IMR-90 (cell line): ENCODE results near the gene CREB1. TPM values are rescaled to one million over a fixed set of nuclear protein-coding genes. Genes with fewer than 3 reads are reported as not detected.

Experiments
- ATAC-seq: fragments of 200-7000 bp; cut with Tn5 transposase; 2 replicates; pipeline ENCODE4 v1.9.1; 2020; ENCODE audit warnings: low read depth, mild to moderate bottlenecking, moderate library complexity
- BruUV-seq: library from RNA; stranded (reverse); fragments of 400-500 nt; replicated peaks from 2 replicates; lab custom pipeline; 2021; lab: Mats Ljungman, UMichigan
- CTCF ChIA-PET: fragments of 300-600 bp; formaldehyde crosslinking; extraction: SDS; loops from one replicate; lab custom pipeline; 2021; ENCODE audit warnings: antibody characterized with exemption; lab: Yijun Ruan, JAX
- POLR2A ChIA-PET: fragments of 300-600 bp; sonication (Branson Sonifier 250); formaldehyde crosslinking; loops from one replicate; lab custom pipeline; 2022; ENCODE audit warnings: antibody characterized with exemption; ENCODE audit not compliant: unreplicated experiment; lab: Charles Lee
- DNase-seq: peaks from one replicate; pipeline ENCODE4 v3.0.0; 2013
- H2AFZ ChIP-seq: replicated peaks from 2 replicates; pipeline ENCODE3; 2013; ENCODE audit warnings: low read length, mild to moderate bottlenecking; ENCODE audit not compliant: poor library complexity
- H2AK5ac ChIP-seq: 2 replicates; pipeline ENCODE4 v1.6.1; 2013; ENCODE audit warnings: low read depth, low read length, inconsistent platforms
- H2AK9ac ChIP-seq: replicated peaks from 2 replicates; pipeline ENCODE3; 2013; ENCODE audit warnings: mild to moderate bottlenecking, low read depth, low read length, moderate library complexity; ENCODE audit not compliant: poor library complexity
- H2BK120ac ChIP-seq: 2 replicates; pipeline ENCODE4 v1.6.1; 2013; ENCODE audit warnings: low read depth, low read length, inconsistent platforms
- H2BK15ac ChIP-seq: 3 replicates; pipeline ENCODE4 v1.6.1; 2013; ENCODE audit warnings: low read depth, low read length, inconsistent platforms
- H2BK20ac ChIP-seq: 2 replicates; pipeline ENCODE4 v1.6.1; 2013; ENCODE audit warnings: low read depth, mild to moderate bottlenecking, inconsistent platforms, low read length, moderate library complexity
- H2BK5ac ChIP-seq: 2 replicates; pipeline ENCODE4 v1.6.1; 2013; ENCODE audit warnings: mild to moderate bottlenecking, low read depth, low read length, inconsistent platforms; ENCODE audit not compliant: poor library complexity, severe bottlenecking
- H3K14ac ChIP-seq: replicated peaks from 2 replicates; pipeline ENCODE4 v1.6.1; 2013; ENCODE audit warnings: low read depth, low read length, inconsistent platforms
- H3K18ac ChIP-seq: 2 replicates; pipeline ENCODE4 v1.6.1; 2013; ENCODE audit warnings: low read depth, low read length, control low read depth
- H3K23ac ChIP-seq: 2 replicates; pipeline ENCODE4 v1.6.1; 2013; ENCODE audit warnings: low read depth, low read length, inconsistent platforms
- H3K27ac ChIP-seq: 2 replicates; pipeline ENCODE4 v1.5.1; 2013; ENCODE audit warnings: mild to moderate bottlenecking, control low read depth, low read length; ENCODE audit not compliant: insufficient read depth
- H3K27me3 ChIP-seq: 2 replicates; pipeline ENCODE4 v1.6.1; 2013; ENCODE audit warnings: low read length; ENCODE audit not compliant: control insufficient read depth, insufficient read depth
- H3K36me3 ChIP-seq: 2 replicates; pipeline ENCODE4 v1.6.1; 2013; ENCODE audit warnings: low read length, mixed read lengths; ENCODE audit not compliant: control insufficient read depth, insufficient read depth
- H3K4ac ChIP-seq: 2 replicates; pipeline ENCODE4 v1.6.1; 2013; ENCODE audit warnings: low read depth, low read length, inconsistent platforms
- H3K4me1 ChIP-seq: 2 replicates; pipeline ENCODE4 v1.6.1; 2013; ENCODE audit warnings: low read length, mixed read lengths; ENCODE audit not compliant: control insufficient read depth, insufficient read depth
- H3K4me2 ChIP-seq: 2 replicates; pipeline ENCODE4 v1.6.1; 2013; ENCODE audit warnings: low read depth, mild to moderate bottlenecking, control low read depth, low read length, moderate library complexity
- H3K4me3 ChIP-seq: 2 replicates; pipeline ENCODE4 v1.5.1; 2013; ENCODE audit warnings: low read depth, mild to moderate bottlenecking, control low read depth, low read length, moderate library complexity; ENCODE audit not compliant: insufficient read depth
- H3K56ac ChIP-seq: 2 replicates; pipeline ENCODE4 v1.6.1; 2013; ENCODE audit warnings: low read length, inconsistent platforms; ENCODE audit not compliant: insufficient read depth; ENCODE audit errors: extremely low read depth
- H3K79me1 ChIP-seq, 2 experiments: 2 replicates each; pipeline ENCODE4 v1.6.1; 2013; ENCODE audit warnings: low read length in 2 of 2, inconsistent platforms in 1 of 2, low read depth in 1 of 2
- H3K9ac ChIP-seq: 2 replicates; pipeline ENCODE4 v1.6.1; 2013; ENCODE audit warnings: low read depth, low read length, control low read depth
- H3K9me1 ChIP-seq: 2 replicates; pipeline ENCODE4 v1.6.1; 2013; ENCODE audit warnings: low read length, inconsistent platforms; ENCODE audit not compliant: insufficient read depth
- H3K9me3 ChIP-seq: 2 replicates; pipeline ENCODE4 v1.6.1; 2013; ENCODE audit warnings: low read length; ENCODE audit not compliant: control insufficient read depth, insufficient read depth
- H4K20me1 ChIP-seq: 2 replicates; pipeline ENCODE4 v1.6.1; 2013; ENCODE audit warnings: low read length, inconsistent platforms; ENCODE audit not compliant: insufficient read depth
- H4K5ac ChIP-seq: 2 replicates; pipeline ENCODE4 v1.6.1; 2013; ENCODE audit warnings: mild to moderate bottlenecking, low read depth, low read length, control low read depth
- H4K8ac ChIP-seq, 2 experiments: 2 replicates each; pipeline ENCODE4 v1.6.1; 2013; ENCODE audit warnings: low read depth in 2 of 2, low read length in 2 of 2, control low read depth in 1 of 2, inconsistent platforms in 1 of 2
- H4K91ac ChIP-seq: 2 replicates; pipeline ENCODE4 v1.6.1; 2013; ENCODE audit warnings: low read depth, low read length, inconsistent platforms; ENCODE audit not compliant: insufficient read depth
- SMC3 ChIP-seq: fragments of 150-350 bp; IDR thresholded peaks from 2 replicates; pipeline ENCODE4 v1.6.1; 2016; ENCODE audit warnings: low read depth, mild to moderate bottlenecking, antibody characterized with exemption, low read length, moderate library complexity
- USF2 ChIP-seq: fragments of 150-350 bp; IDR thresholded peaks from 2 replicates; pipeline ENCODE4 v1.6.1; 2017; ENCODE audit warnings: mild to moderate bottlenecking, antibody characterized with exemption, low read length, low read depth
- whole genome bisulfite sequencing, 2 experiments: methylation state at CpG; one replicate each; pipeline versions ENCODE4 v1.1.5 to v1.1.7; 2013; ENCODE audit warnings: missing lambda C conversion rate in 2 of 2; ENCODE audit not compliant: insufficient read length in 1 of 2; ENCODE audit errors: extremely low coverage in 2 of 2; 5-methylcytosine and 5-hydroxymethylcytosine counted together
- dilution Hi-C: fragments of 300-500 bp; cut with HindIII; formaldehyde crosslinking; loops from one replicate; pipeline ENCODE4 v1.14.3; 2018; ENCODE audit warnings: low sequenced_read_pairs; ENCODE audit not compliant: unreplicated experiment
- in situ Hi-C: fragments of 300-500 bp; cut with MboI; formaldehyde crosslinking; loops from 3 replicates; pipeline ENCODE4 v1.14.3; 2019; ENCODE audit warnings: low sequenced_read_pairs, inconsistent platforms, mixed read lengths
- intact Hi-C: fragments of 100-400 bp; cut with micrococcal nuclease; formaldehyde crosslinking; loops from 2 replicates; pipeline ENCODE4 v1.10.0; 2022
- polyA plus RNA-seq, 3 experiments: library from polyadenylated mRNA; depleted of rRNA; stranded (reverse); fragments of >200 nt; gene quantifications; 2 replicates each; pipeline ENCODE4 v1.2.3, GENCODE V29; 2012; ENCODE audit warnings: low replicate concordance in 1 of 3
- total RNA-seq: library from RNA; depleted of rRNA; stranded (reverse); fragments of >200 nt; gene quantifications from 2 replicates; pipeline ENCODE4 v1.2.3, GENCODE V29; 2012

The CREB1 gene
- total and polyA plus RNA-seq, 2 of the 4 experiments (the other 2 are of a cell fraction): 22.4 to 94.5 TPM

- BruUV-seq: no TSS peak
- H2BK120ac ChIP-seq: peak overlapping the region; percentile 72
- H3K9me1 ChIP-seq: peaks cover 3% of the 10 kb centered on the region; the same call in 1 of the 2 replicates
- peak overlapping the region; percentile 69 for H2BK5ac ChIP-seq
- H2BK15ac ChIP-seq: peak overlapping the region; percentile 43; the same call in 2 of the 3 replicates
- in situ Hi-C loops: no loop called here
- no peak overlapping the region for H4K5ac ChIP-seq
- H4K91ac ChIP-seq: peak overlapping the region; percentile 60
- no peaks in the 10 kb centered on the region for H3K79me1 ChIP-seq
- peak overlapping the region; percentile 47 for H3K14ac ChIP-seq
- H3K4me1 ChIP-seq: peaks cover 11% of the 10 kb centered on the region
- H4K8ac ChIP-seq: peak overlapping the region; percentile 29 to 77; a peak in 3 of 4 replicates
- H3K23ac ChIP-seq: peak overlapping the region; percentile 21; the same call in 1 of the 2 replicates
- H2AK9ac ChIP-seq: no peak overlapping the region
- H2BK20ac ChIP-seq: peak overlapping the region; percentile 60
- peak overlapping the region; percentile 67 for H3K4ac ChIP-seq
- H3K9me3 ChIP-seq: no peaks in the 10 kb centered on the region
- POLR2A ChIA-PET: interaction anchor here (0.5 to 0.8 kb wide), 2 partner anchors 9 to 25 kb away, joined by 4 to 5 read pairs; partner anchors contain the start of gene CREB1
- no peaks in the 10 kb centered on the region for H4K20me1 ChIP-seq
- no peak for TF ChIP-seq USF2
- peak; percentile 10; the same call in 1 of the 2 replicates for TF ChIP-seq SMC3
- H3K4me2 ChIP-seq: peak overlapping the region; percentile 25
- dilution Hi-C loops: no loop called here
- intact Hi-C loops: no loop called here
- no peaks in the 10 kb centered on the region for H3K36me3 ChIP-seq
- H3K9ac ChIP-seq: peak overlapping the region; percentile 26; the same call in 1 of the 2 replicates
- WGBS, 2 experiments: no CpG with 5 or more reads among the region's 11 CpGs
- H3K27ac ChIP-seq: peak overlapping the region; percentile 42
- H2AK5ac ChIP-seq: no peak overlapping the region; the same call in 1 of the 2 replicates
- peak overlapping the region; percentile 22; the same call in 1 of the 2 replicates for H3K18ac ChIP-seq
- CTCF ChIA-PET: interaction anchor here (0.8 to 1.5 kb wide), 4 partner anchors 13 to 53 kb away, joined by 3 to 7 read pairs (median 3); partner anchors contain the start of gene CREB1
- peak; percentile 70 for ATAC-seq
- peak overlapping the region; percentile 50; the same call in 1 of the 2 replicates for H3K56ac ChIP-seq
- peak; percentile 70 for DNase-seq
- H3K27me3 ChIP-seq: no peaks in the 10 kb centered on the region
- peak overlapping the region; percentile 86 for H2AFZ ChIP-seq
- no peak overlapping the region for H3K4me3 ChIP-seq
Measured at GRCh38 chr2:207504513-207505170, 25.1 kb upstream of the CREB1 start.
